ENCODE data around the gene SIN3B. TPM values are rescaled to one million over a fixed set of nuclear protein-coding genes. Genes with fewer than 3 reads are reported as not detected.
A peak's percentile ranks its signal among the peaks of the same experiment; 100 is the strongest.

SIN3B gene
- total RNA-seq, 1 donor from 2014 or later: 84.8 TPM

GRCh38 chr19:16886305-16886880 lies 57.2 kb downstream of the SIN3B start:
- Mint-ChIP-seq H3K4me1 (ENCODE audit: unreplicated experiment) (peaks cover 3% of the 10 kb centered on the region), H3K36me3 (ENCODE audit: low read depth, unreplicated experiment) (peaks cover 8% of the 10 kb centered on the region), H3K27me3 (ENCODE audit: unreplicated experiment) (peaks cover 2% of the 10 kb centered on the region), H3K27ac (ENCODE audit: unreplicated experiment) (no peak overlapping the region), H3K9me3 (ENCODE audit: unreplicated experiment) (peaks cover 13% of the 10 kb centered on the region), H3K4me3 (ENCODE audit: unreplicated experiment) (no peak overlapping the region)
- TF ChIP-seq, protein P1, sequence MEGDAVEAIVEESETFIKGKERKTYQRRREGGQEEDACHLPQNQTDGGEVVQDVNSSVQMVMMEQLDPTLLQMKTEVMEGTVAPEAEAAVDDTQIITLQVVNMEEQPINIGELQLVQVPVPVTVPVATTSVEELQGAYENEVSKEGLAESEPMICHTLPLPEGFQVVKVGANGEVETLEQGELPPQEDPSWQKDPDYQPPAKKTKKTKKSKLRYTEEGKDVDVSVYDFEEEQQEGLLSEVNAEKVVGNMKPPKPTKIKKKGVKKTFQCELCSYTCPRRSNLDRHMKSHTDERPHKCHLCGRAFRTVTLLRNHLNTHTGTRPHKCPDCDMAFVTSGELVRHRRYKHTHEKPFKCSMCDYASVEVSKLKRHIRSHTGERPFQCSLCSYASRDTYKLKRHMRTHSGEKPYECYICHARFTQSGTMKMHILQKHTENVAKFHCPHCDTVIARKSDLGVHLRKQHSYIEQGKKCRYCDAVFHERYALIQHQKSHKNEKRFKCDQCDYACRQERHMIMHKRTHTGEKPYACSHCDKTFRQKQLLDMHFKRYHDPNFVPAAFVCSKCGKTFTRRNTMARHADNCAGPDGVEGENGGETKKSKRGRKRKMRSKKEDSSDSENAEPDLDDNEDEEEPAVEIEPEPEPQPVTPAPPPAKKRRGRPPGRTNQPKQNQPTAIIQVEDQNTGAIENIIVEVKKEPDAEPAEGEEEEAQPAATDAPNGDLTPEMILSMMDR (IDR thresholded peaks at IDR 0.05; ENCODE audit: unreplicated experiment): no peak
- no peak for DNase-seq (ENCODE audit: low spot score)

GRCh38 chr19:16887353-16888265 lies 58.4 kb downstream of the SIN3B start:
- peaks cover 5% of the 10 kb centered on the region for H3K9me3 Mint-ChIP-seq (ENCODE audit: unreplicated experiment)
- H3K27me3 Mint-ChIP-seq (ENCODE audit: unreplicated experiment): peaks cover 4% of the 10 kb centered on the region
- no peaks in the 10 kb centered on the region for H3K36me3 Mint-ChIP-seq (ENCODE audit: low read depth, unreplicated experiment)
- no peak overlapping the region for H3K27ac Mint-ChIP-seq (ENCODE audit: unreplicated experiment)
- TF ChIP-seq, protein P1 (IDR thresholded peaks at IDR 0.05; ENCODE audit: unreplicated experiment): no peak
- no peak overlapping the region for H3K4me3 Mint-ChIP-seq (ENCODE audit: unreplicated experiment)
- H3K4me1 Mint-ChIP-seq (ENCODE audit: unreplicated experiment): peaks cover 3% of the 10 kb centered on the region
- DNase-seq (ENCODE audit: low spot score): no peak

DNA sequence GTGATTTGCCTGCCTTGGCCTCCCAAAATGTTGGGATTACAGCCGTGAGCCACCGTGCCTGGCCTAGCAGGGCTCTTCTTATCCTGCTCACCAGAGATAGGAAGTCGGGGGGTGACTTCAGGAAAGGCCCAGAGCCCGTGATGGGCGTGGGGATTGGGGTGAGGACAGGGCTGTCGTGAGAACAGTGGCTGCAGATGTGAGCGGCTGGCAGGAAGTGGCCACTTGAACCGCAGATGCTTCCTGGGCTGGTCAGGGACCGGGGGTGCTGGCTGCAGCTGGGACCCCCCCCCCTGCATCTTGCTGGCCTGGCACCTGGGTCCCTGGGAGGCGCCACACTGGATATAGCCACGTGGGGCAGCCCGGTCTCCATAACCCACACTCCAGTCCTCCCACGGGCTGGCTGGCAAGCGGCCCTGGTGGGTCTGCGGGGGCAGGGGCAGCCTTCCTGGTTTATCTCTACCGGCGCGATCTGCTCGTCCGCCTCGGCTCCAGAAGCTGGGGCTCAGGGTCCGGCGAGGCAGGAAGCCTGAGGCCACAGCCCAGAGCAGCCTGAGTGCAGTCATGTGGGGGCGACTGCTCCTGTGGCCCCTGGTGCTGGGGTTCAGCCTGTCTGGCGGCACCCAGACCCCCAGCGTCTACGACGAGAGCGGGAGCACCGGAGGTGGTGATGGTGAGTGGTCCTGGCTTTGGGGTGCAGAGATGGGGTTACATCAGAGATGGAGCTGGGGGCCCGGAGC lies 59.6 kb downstream of the SIN3B start, which contains the start of gene F2RL3:
F2RL3 (plus strand) TSS at position 371 of the 737 bp plus-strand sequence; CDS start at position 562, 191 bp downstream.
- peaks cover 4% of the 10 kb centered on the region for H3K27me3 Mint-ChIP-seq (ENCODE audit: unreplicated experiment)
- peak within 1 kb of the TSS; percentile 70 for H3K27ac Mint-ChIP-seq (ENCODE audit: unreplicated experiment)
- DNase-seq (ENCODE audit: low spot score): peak; percentile 61
- H3K4me1 Mint-ChIP-seq (ENCODE audit: unreplicated experiment): peaks cover 3% of the 10 kb centered on the region
- no peak within 1 kb of the TSS for H3K4me3 Mint-ChIP-seq (ENCODE audit: unreplicated experiment)
- H3K9me3 Mint-ChIP-seq (ENCODE audit: unreplicated experiment): no peaks in the 10 kb centered on the region
- no peaks in the 10 kb centered on the region for H3K36me3 Mint-ChIP-seq (ENCODE audit: low read depth, unreplicated experiment)
- TF ChIP-seq, protein P1 (IDR thresholded peaks at IDR 0.05; ENCODE audit: unreplicated experiment): no peak

- no peak overlapping the region for H3K4me3 Mint-ChIP-seq (ENCODE audit: unreplicated experiment)
- no peak overlapping the region for H3K27ac Mint-ChIP-seq (ENCODE audit: unreplicated experiment)
- H3K9me3 Mint-ChIP-seq (ENCODE audit: unreplicated experiment): no peaks in the 10 kb centered on the region
- TF ChIP-seq, protein P1 (IDR thresholded peaks at IDR 0.05; ENCODE audit: unreplicated experiment): no peak
- H3K4me1 Mint-ChIP-seq (ENCODE audit: unreplicated experiment): peaks cover 3% of the 10 kb centered on the region
- no peaks in the 10 kb centered on the region for H3K36me3 Mint-ChIP-seq (ENCODE audit: low read depth, unreplicated experiment)
- H3K27me3 Mint-ChIP-seq (ENCODE audit: unreplicated experiment): peaks cover 4% of the 10 kb centered on the region
- no peak for DNase-seq (ENCODE audit: low spot score)
These were observed 60.2 kb downstream of the SIN3B start for GRCh38 chr19:16889366-16889882.

Measured in endothelial cell (in vitro differentiated cells).